ENCODE measurements around the gene SLC39A11. TPM values are rescaled to one million over a fixed set of nuclear protein-coding genes. Genes with fewer than 3 reads are reported as not detected.

Gene SLC39A11
- total RNA-seq, 1 experiment from 2014 or later = 57.1 TPM

DNA sequence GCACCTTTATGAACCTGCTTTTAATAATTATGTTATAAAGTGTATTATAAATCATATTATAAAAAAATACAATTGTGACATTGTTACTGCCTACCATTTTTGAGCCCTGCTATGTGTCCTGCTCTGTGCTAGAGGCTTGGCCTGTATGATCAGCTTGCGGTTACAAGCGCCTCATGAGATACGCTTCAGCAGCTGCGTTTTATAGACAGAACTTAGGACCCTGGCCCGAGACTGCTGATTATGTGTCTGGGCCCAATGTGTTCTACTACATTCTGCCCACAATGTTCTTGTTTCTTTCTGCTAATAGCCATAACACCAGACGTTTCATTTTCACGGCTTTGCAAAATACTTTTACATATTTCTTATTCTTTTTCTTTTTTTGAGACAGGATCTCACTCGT, 395.8 kb downstream of the SLC39A11 start:
- TF ChIP-seq, protein P1, sequence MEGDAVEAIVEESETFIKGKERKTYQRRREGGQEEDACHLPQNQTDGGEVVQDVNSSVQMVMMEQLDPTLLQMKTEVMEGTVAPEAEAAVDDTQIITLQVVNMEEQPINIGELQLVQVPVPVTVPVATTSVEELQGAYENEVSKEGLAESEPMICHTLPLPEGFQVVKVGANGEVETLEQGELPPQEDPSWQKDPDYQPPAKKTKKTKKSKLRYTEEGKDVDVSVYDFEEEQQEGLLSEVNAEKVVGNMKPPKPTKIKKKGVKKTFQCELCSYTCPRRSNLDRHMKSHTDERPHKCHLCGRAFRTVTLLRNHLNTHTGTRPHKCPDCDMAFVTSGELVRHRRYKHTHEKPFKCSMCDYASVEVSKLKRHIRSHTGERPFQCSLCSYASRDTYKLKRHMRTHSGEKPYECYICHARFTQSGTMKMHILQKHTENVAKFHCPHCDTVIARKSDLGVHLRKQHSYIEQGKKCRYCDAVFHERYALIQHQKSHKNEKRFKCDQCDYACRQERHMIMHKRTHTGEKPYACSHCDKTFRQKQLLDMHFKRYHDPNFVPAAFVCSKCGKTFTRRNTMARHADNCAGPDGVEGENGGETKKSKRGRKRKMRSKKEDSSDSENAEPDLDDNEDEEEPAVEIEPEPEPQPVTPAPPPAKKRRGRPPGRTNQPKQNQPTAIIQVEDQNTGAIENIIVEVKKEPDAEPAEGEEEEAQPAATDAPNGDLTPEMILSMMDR (conservative IDR thresholded peaks at IDR 0.05) = no peak
- TF ChIP-seq EZH2 (IDR thresholded peaks at IDR 0.05; ENCODE audit: low read depth) = no peak
- intact Hi-C loops (cut with micrococcal nuclease; ENCODE audit: unreplicated experiment) = no loop called here
- Histone ChIP-seq H3F3A (ENCODE audit: insufficient read depth, low read depth) (no peaks in the 10 kb centered on the region; the same call in 1 of the 2 replicates), H3K79me2 (ENCODE audit: low read depth) (no peaks in the 10 kb centered on the region), H3K4me1 (replicated peaks; ENCODE audit: insufficient read depth) (no peaks in the 10 kb centered on the region), H2AFZ (no peak overlapping the region), H3K9me3 (ENCODE audit: insufficient read depth, low read depth) (no peaks in the 10 kb centered on the region), H3K27ac (no peak overlapping the region), H3K36me3 (ENCODE audit: low read depth) (peaks cover 1% of the 10 kb centered on the region; the same call in 1 of the 2 replicates), H3K4me2 (no peak overlapping the region), H4K20me1 (ENCODE audit: insufficient read depth) (no peaks in the 10 kb centered on the region), H3K27me3 (ENCODE audit: insufficient read depth, low read depth) (no peaks in the 10 kb centered on the region), H3K9me2 (ENCODE audit: insufficient read depth) (no peaks in the 10 kb centered on the region), H3K4me3 (no peak overlapping the region)
- BruUV-seq (replicated peaks) = no TSS peak
- ChIA-PET POLR2A (ENCODE audit: unreplicated experiment) (no interaction called here), CTCF (no interaction called here)
- no peak for DNase-seq

DNA sequence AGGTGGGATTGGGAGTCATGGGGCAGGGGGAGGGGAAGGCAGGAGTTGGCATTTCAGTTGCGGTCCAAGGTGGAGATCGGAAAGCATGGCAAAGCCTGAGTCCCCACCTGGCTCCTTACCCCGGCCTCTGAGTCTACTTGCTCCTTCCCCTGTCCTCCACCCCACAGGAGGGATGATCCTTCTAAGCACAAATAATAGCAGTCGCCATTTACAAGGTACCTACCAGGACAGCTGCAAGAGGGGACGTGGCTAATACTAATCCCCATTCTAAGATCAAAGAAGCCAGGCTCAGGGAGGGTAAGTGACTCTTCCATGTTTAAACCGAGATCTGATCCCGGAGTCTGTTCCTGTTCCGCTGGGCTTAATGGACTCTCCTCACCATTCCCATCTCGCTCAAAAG, 396.3 kb downstream of the SLC39A11 start:
- no peak for TF ChIP-seq EZH2 (IDR thresholded peaks at IDR 0.05; ENCODE audit: low read depth)
- TF ChIP-seq, protein P1 (conservative IDR thresholded peaks at IDR 0.05) = no peak
- ChIA-PET POLR2A (ENCODE audit: unreplicated experiment) (no interaction called here), CTCF (no interaction called here)
- Histone ChIP-seq H3K9me3 (ENCODE audit: insufficient read depth, low read depth) (no peaks in the 10 kb centered on the region), H3K36me3 (ENCODE audit: low read depth) (peaks cover 5% of the 10 kb centered on the region; the same call in 1 of the 2 replicates), H3K27me3 (ENCODE audit: insufficient read depth, low read depth) (no peaks in the 10 kb centered on the region), H3K4me2 (no peak overlapping the region), H3F3A (ENCODE audit: insufficient read depth, low read depth) (no peaks in the 10 kb centered on the region; the same call in 1 of the 2 replicates), H3K9me2 (ENCODE audit: insufficient read depth) (no peaks in the 10 kb centered on the region), H3K79me2 (ENCODE audit: low read depth) (no peaks in the 10 kb centered on the region), H4K20me1 (ENCODE audit: insufficient read depth) (no peaks in the 10 kb centered on the region), H2AFZ (no peak overlapping the region), H3K27ac (no peak overlapping the region), H3K4me3 (no peak overlapping the region), H3K4me1 (replicated peaks; ENCODE audit: insufficient read depth) (no peaks in the 10 kb centered on the region)
- intact Hi-C loops (cut with micrococcal nuclease; ENCODE audit: unreplicated experiment) = no loop called here
- no peak for DNase-seq
- BruUV-seq (replicated peaks) = no TSS peak

DNA sequence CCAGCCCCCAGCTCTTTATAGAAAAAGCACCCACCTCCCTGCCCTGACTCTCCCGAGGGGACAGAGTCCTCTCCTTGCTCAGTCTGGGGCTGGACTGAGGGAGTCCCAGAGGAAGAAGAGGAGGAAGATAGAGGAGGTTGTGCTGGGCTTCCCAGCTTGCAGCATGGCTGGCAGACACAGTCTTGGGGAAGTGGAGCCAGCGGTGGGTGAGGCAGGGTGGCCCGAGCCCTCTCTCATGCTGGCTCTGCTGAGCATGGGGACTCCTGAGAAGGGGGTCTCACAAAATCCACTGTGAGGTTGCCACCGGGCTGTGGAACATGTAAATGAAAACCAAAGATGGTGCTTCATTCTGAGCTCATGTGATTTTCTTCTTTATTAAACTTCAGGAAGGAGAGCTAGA, 398.5 kb downstream of the SLC39A11 start:
- BruUV-seq (replicated peaks) = no TSS peak

More for the DNA sequence above, 398.5 kb downstream of the SLC39A11 start:
- Histone ChIP-seq H3F3A (ENCODE audit: insufficient read depth, low read depth) (no peaks in the 10 kb centered on the region; the same call in 1 of the 2 replicates), H3K4me2 (no peak overlapping the region), H3K36me3 (ENCODE audit: low read depth) (peaks cover 5% of the 10 kb centered on the region; the same call in 1 of the 2 replicates), H3K4me1 (replicated peaks; ENCODE audit: insufficient read depth) (no peaks in the 10 kb centered on the region), H3K27me3 (ENCODE audit: insufficient read depth, low read depth) (no peaks in the 10 kb centered on the region), H3K79me2 (ENCODE audit: low read depth) (no peaks in the 10 kb centered on the region), H2AFZ (no peak overlapping the region), H4K20me1 (ENCODE audit: insufficient read depth) (no peaks in the 10 kb centered on the region), H3K9me3 (ENCODE audit: insufficient read depth, low read depth) (no peaks in the 10 kb centered on the region), H3K9me2 (ENCODE audit: insufficient read depth) (no peaks in the 10 kb centered on the region), H3K27ac (no peak overlapping the region), H3K4me3 (no peak overlapping the region)
- no peak for DNase-seq
- POLR2A ChIA-PET (ENCODE audit: unreplicated experiment) = no interaction called here
- intact Hi-C loops (cut with micrococcal nuclease; ENCODE audit: unreplicated experiment) = no loop called here
- TF ChIP-seq EZH2 (IDR thresholded peaks at IDR 0.05; ENCODE audit: low read depth) = no peak
- TF ChIP-seq, protein P1 (conservative IDR thresholded peaks at IDR 0.05) = no peak
- CTCF ChIA-PET = interaction anchor here (1.2 kb wide), 1 partner anchor 22 kb away, joined by 7 read pairs; no protein-coding TSS in a partner anchor

All from PC-9 (cell line).